Ovary (tissue), 9 donors: ENCODE results near the gene ELP4. TPM values are rescaled to one million over a fixed set of nuclear protein-coding genes. Genes with fewer than 3 reads are reported as not detected.

ENCODE experiments used
- DNase-seq, 5 donors: peaks; one replicate each; pipeline ENCODE4 v3.0.0-alpha.2; 2019 to 2020
- H3K27ac ChIP-seq, 2 donors: fragments of 200-600 bp; one replicate each; pipeline versions ENCODE4 v1.5.1 to v1.8.0; 2019 to 2022
- H3K27me3 ChIP-seq: fragments of 200-600 bp; one replicate; pipeline ENCODE4 v1.8.0; 2022
- H3K36me3 ChIP-seq: fragments of 200-600 bp; sonication (generic); one replicate; pipeline ENCODE4 v1.5.1; 2019
- H3K4me1 ChIP-seq: one replicate; pipeline ENCODE4 v1.8.1; 2013; ENCODE audit warnings: mild to moderate bottlenecking, moderate library complexity; ENCODE audit not compliant: insufficient read depth
- H3K4me3 ChIP-seq: fragments of 200-600 bp; sonication (generic); one replicate; pipeline ENCODE4 v1.5.1; 2017
- H3K9me3 ChIP-seq, 2 donors: fragments of 200-600 bp in 1 of 2; sonication (generic) in 1 of 2; one replicate each; pipeline versions ENCODE4 v1.5.1 to v1.8.1; 2013 to 2019; ENCODE audit warnings: mild to moderate bottlenecking in 1 of 2, moderate library complexity in 1 of 2
- EP300 ChIP-seq: sonication (generic); formaldehyde crosslinking; IDR thresholded peaks from one replicate; pipeline ENCODE4 v1.6.1; 2017; ENCODE audit warnings: antibody characterized with exemption
- POLR2A ChIP-seq: fragments of 450-650 bp; IDR thresholded peaks from one replicate; pipeline ENCODE4 v1.6.1; 2017; ENCODE audit warnings: antibody characterized with exemption, mild to moderate bottlenecking, moderate library complexity
- WGBS, 3 donors: extraction: QIAGEN DNeasy Blood & Tissue Kit in 1 of 3; methylation state at CpG; one replicate each; pipeline versions ENCODE4 v1.1.5 to v1.1.7; 2013 to 2017; 5-methylcytosine and 5-hydroxymethylcytosine counted together
- intact Hi-C, 4 donors: fragments of 100-400 bp; cut with DNase I; formaldehyde crosslinking; loops; one replicate each; pipeline versions ENCODE4 v1.11.0 to v1.15.1; 2022 to 2023
- polyA plus RNA-seq, 2 donors: library from polyadenylated mRNA; stranded (reverse); fragments of 200-250 nt in 1 of 2; fragments of 350-450 nt in 1 of 2; fragmentation: Illumina TruSeq in 1 of 2; extraction: RNeasy Lipid Tissue Mini Kit (QIAGEN cat#74804) in 1 of 2; gene quantifications; one replicate each; pipeline ENCODE4 v1.2.3, GENCODE V29; 2013 to 2014
- total RNA-seq, 7 donors: library from RNA; depleted of rRNA in 2 of 7; stranded (reverse); fragments of >200 nt in 2 of 7; fragmentation: NEBNext Ultra II Directional in 3 of 7; extraction: Animal tissue kit (Norgen Biotek cat#: 25700) in 3 of 7; gene quantifications; one replicate each; pipeline versions ENCODE4 v1.1.0 to v1.2.4, GENCODE V29; 2016 to 2023
- TF ChIP-seq, protein P1 (sequence below), 3 donors: fragments of 450-650 bp in 2 of 3; fragments of 200-600 bp in 1 of 3; IDR thresholded peaks; one replicate each; pipeline versions ENCODE4 v1.5.1 to v1.8.0; 2016 to 2022; ENCODE audit warnings: antibody characterized with exemption in 3 of 3, mild to moderate bottlenecking in 1 of 3
- donor health status: DM: no; HTN: no; CAD: no; lungs with moderate emphysema.
- donor health status: DM: no; HTN: no; CAD: no.
- donor health status: Bipolar disorder and iron deficiency.
- donor health status: DM: yes; HTN: yes; CAD: no.
- donor health status: DM: no; HTN: no; CAD: no.
- donor health status: DM: yes; HTN: yes; CAD: no.

The ELP4 gene
- total and polyA plus RNA-seq, 9 donors, result 9.7 to 25.8 (median 13.8) TPM

DNA sequence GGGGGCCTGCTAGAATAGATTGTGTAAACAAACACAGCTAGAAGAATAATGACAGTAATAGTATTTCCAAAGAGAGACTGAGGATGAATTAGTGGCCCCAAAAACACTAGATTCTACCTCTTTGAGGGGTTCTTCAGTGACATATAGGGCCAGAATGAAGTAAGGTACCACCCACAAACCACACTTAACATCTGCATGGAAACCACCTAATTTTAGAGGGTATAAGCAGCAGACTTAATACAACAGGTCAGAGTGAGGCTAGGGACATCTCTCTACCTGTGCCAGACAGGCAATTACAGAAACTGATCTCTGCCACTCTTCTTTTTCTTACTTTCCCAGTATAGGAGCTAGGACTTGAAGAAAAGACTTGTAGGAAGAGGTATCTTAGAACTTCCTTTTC is 20.1 kb downstream of the ELP4 start:
- Histone ChIP-seq H3K4me3 (no peak overlapping the region), H3K36me3 (no peaks in the 10 kb centered on the region), H3K27me3 (no peaks in the 10 kb centered on the region), H3K9me3 (no peaks in the 10 kb centered on the region), H3K27ac (no peak overlapping the region), H3K4me1 (no peaks in the 10 kb centered on the region)
- intact Hi-C loops, result no loop called here
- TF ChIP-seq POLR2A (no peak), EP300 (no peak)
- TF ChIP-seq, protein P1, sequence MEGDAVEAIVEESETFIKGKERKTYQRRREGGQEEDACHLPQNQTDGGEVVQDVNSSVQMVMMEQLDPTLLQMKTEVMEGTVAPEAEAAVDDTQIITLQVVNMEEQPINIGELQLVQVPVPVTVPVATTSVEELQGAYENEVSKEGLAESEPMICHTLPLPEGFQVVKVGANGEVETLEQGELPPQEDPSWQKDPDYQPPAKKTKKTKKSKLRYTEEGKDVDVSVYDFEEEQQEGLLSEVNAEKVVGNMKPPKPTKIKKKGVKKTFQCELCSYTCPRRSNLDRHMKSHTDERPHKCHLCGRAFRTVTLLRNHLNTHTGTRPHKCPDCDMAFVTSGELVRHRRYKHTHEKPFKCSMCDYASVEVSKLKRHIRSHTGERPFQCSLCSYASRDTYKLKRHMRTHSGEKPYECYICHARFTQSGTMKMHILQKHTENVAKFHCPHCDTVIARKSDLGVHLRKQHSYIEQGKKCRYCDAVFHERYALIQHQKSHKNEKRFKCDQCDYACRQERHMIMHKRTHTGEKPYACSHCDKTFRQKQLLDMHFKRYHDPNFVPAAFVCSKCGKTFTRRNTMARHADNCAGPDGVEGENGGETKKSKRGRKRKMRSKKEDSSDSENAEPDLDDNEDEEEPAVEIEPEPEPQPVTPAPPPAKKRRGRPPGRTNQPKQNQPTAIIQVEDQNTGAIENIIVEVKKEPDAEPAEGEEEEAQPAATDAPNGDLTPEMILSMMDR (IDR thresholded peaks at IDR 0.05), result no peak
- no peak for DNase-seq

DNA sequence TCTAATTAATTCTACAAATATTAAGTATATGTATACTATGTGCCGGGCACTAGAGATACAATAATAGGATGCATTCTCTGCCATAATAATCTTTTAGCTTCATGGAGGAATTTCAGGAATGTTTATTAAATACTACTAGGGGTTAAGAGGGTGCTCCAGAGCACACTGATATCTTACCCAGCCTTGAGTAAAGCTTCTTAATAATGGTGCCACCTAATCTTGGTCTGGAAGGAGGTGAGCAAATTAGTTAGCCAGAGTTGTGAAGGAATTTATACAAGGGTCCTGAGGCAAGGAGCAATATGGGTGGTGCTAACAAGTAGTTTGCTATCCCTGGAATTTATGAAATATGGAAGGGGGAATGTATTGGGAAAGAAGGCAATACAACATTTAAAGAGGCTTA is 21.7 kb downstream of the ELP4 start:
- TF ChIP-seq, protein P1 (IDR thresholded peaks at IDR 0.05), result no peak
- TF ChIP-seq EP300 (no peak), POLR2A (no peak)
- 65 to 87% (median 81%) methylated on average over 1 of the region's 1 CpG for WGBS, 3 donors
- no peaks in the 10 kb centered on the region for H3K27me3 ChIP-seq
- intact Hi-C loops, result no loop called here
- H3K9me3 ChIP-seq, result no peaks in the 10 kb centered on the region
- no peaks in the 10 kb centered on the region for H3K36me3 ChIP-seq
- no peak overlapping the region for H3K4me3 ChIP-seq
- no peak for DNase-seq
- H3K4me1 ChIP-seq, result no peaks in the 10 kb centered on the region
- no peak overlapping the region for H3K27ac ChIP-seq

DNA sequence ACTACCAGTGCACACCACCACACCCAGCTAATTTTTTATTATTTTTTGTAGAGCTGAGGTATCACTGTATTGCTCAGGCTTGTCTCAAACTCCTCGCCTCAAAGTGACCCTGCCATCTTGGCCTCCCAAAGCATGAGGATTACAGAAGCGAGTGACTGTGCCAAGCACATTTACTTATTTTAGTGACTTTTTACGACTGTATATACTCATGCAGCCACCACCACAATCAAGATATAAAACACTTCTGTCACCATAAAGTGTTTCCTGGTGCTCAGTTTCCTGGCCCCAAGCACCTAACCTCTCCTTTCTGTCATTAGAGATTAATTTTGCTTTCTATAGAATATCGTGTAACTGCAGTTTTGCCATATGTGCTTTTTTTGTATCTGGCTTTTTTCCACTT is 25.9 kb downstream of the ELP4 start:
- Histone ChIP-seq H3K4me1 (no peaks in the 10 kb centered on the region), H3K27me3 (no peaks in the 10 kb centered on the region), H3K36me3 (no peaks in the 10 kb centered on the region), H3K9me3 (no peaks in the 10 kb centered on the region), H3K27ac (no peak overlapping the region), H3K4me3 (no peak overlapping the region)
- no peak for DNase-seq
- 95% methylated on average over 4 of the region's 4 CpGs for WGBS, 3 donors
- intact Hi-C loops, result loop anchor here in 1 of 4 donors (1.0 kb wide), 1 partner anchor 15 kb away; no protein-coding TSS in a partner anchor
- TF ChIP-seq POLR2A, result no peak
- no peak for TF ChIP-seq EP300
- TF ChIP-seq, protein P1 (IDR thresholded peaks at IDR 0.05), result no peak

DNA sequence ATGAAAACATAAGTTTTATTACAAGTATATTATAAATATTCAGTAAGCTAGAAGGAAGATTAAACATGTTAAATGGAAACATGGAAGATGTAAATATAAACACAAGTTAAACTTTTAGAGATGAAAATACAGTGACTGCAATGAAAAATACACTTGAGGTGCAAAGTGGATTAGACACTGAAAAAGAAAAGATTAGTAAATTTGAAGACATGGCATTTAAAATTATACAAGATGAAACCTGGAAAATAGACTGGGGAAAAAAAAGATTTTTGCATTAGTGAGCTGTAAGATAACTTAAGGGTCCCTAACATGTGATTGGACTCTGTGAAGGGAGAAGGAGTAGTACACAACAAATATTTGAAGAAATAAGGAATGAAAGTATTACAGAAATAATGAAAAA is 33.3 kb downstream of the ELP4 start:
- Histone ChIP-seq H3K9me3 (no peaks in the 10 kb centered on the region), H3K4me1 (no peaks in the 10 kb centered on the region), H3K4me3 (no peak overlapping the region), H3K36me3 (no peaks in the 10 kb centered on the region), H3K27me3 (no peaks in the 10 kb centered on the region), H3K27ac (no peak overlapping the region)
- intact Hi-C loops, result no loop called here
- DNase-seq, result no peak
- TF ChIP-seq, protein P1 (IDR thresholded peaks at IDR 0.05), result no peak
- TF ChIP-seq POLR2A, result no peak
- TF ChIP-seq EP300, result no peak

DNA sequence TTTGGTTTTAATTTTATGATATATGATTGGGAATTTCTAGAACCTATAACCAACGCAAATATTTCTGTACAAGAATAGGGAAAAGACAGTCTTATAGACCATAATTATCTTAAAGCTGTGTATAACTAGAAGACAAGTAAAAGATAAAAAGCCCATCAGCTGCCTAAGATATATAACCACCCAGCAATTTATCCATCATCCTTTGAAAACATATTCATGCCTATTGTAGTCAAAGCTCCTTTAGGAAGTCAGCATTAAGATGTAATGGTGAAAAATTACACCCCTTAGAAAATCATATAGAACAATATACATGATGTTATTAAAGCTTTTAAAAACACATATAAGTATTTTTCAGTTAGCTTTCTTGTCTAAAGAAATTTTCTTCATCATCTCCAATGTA is 46.4 kb downstream of the ELP4 start:
- H3K36me3 ChIP-seq, result no peaks in the 10 kb centered on the region
- 80 to 92% (median 83%) methylated on average over 1 of the region's 1 CpG for WGBS, 3 donors
- TF ChIP-seq, protein P1 (IDR thresholded peaks at IDR 0.05), result no peak
- TF ChIP-seq POLR2A (no peak), EP300 (no peak)
- DNase-seq, result no peak
- no peak overlapping the region for H3K27ac ChIP-seq
- H3K27me3 ChIP-seq, result no peaks in the 10 kb centered on the region
- no peaks in the 10 kb centered on the region for H3K4me1 ChIP-seq
- no peaks in the 10 kb centered on the region for H3K9me3 ChIP-seq
- no peak overlapping the region for H3K4me3 ChIP-seq
- intact Hi-C loops, result no loop called here
